HepG2 (cell line): ENCODE results near the gene RPTOR. TPM values are rescaled to one million over a fixed set of nuclear protein-coding genes. Genes with fewer than 3 reads are reported as not detected.
A peak's percentile ranks its signal among the peaks of the same experiment; 100 is the strongest.
"Not testable (repeated sequence)": the region's sequence is repeated elsewhere in the genome, so short reads cannot be mapped to it uniquely, and the experiment has no call there.

Experiments
- ARID5B ChIP-seq: IDR thresholded peaks from 2 replicates; pipeline ENCODE4 v1.4.0; 2020; ENCODE audit warnings: mild to moderate bottlenecking, missing genetic modification reagents
- BCL6 ChIP-seq: IDR thresholded peaks from 2 replicates; pipeline ENCODE4 v1.6.1; 2016; ENCODE audit warnings: missing genetic modification reagents, missing compliant biosample characterization
- DNMT3B ChIP-seq: conservative IDR thresholded peaks from 2 replicates; pipeline ENCODE4 v1.6.1; 2016; ENCODE audit warnings: missing biosample characterization, control low read depth
- EEA1 ChIP-seq: sonication (generic); formaldehyde crosslinking; IDR thresholded peaks from 2 replicates; pipeline ENCODE4 v1.5.1; 2020; ENCODE audit warnings: mild to moderate bottlenecking, missing genetic modification reagents, borderline replicate concordance
- GATAD2A ChIP-seq: IDR thresholded peaks from 2 replicates; pipeline ENCODE4 v1.6.1; 2016
- HDAC1 ChIP-seq: sonication (generic); formaldehyde crosslinking; IDR thresholded peaks from 2 replicates; pipeline ENCODE4 v1.5.1; 2020; ENCODE audit warnings: mild to moderate bottlenecking, missing genetic modification reagents
- HNF4G ChIP-seq, 2 experiments: sonication (generic) in 1 of 2; formaldehyde crosslinking in 1 of 2; IDR thresholded peaks; 2 replicates each; pipeline versions ENCODE4 v1.4.0 to v1.6.1; 2011 to 2020; ENCODE audit warnings: borderline replicate concordance in 2 of 2, low read depth in 2 of 2, mild to moderate bottlenecking in 2 of 2, low read length in 1 of 2, missing genetic modification reagents in 1 of 2, moderate library complexity in 1 of 2
- JUN ChIP-seq: sonication (generic); formaldehyde crosslinking; IDR thresholded peaks from 2 replicates; pipeline ENCODE4 v1.4.0; 2020; ENCODE audit warnings: mild to moderate bottlenecking, missing genetic modification reagents
- MXI1 ChIP-seq: IDR thresholded peaks from 3 replicates; pipeline ENCODE4 v1.6.1; 2012; ENCODE audit warnings: low read depth, low read length, inconsistent platforms, borderline replicate concordance
- MYPOP ChIP-seq: sonication (generic); formaldehyde crosslinking; IDR thresholded peaks from 2 replicates; pipeline ENCODE4 v1.8.1; 2023; ENCODE audit warnings: mild to moderate bottlenecking, moderate library complexity, missing genetic modification reagents
- PAXIP1 ChIP-seq: sonication (generic); formaldehyde crosslinking; conservative IDR thresholded peaks from 2 replicates; pipeline ENCODE4 v1.4.0; 2020; ENCODE audit warnings: mild to moderate bottlenecking, missing genetic modification reagents, moderate library complexity
- PHF21A ChIP-seq: sonication (generic); formaldehyde crosslinking; IDR thresholded peaks from 2 replicates; pipeline ENCODE4 v1.5.0; 2020; ENCODE audit warnings: mild to moderate bottlenecking, missing genetic modification reagents
- RXRB ChIP-seq: IDR thresholded peaks from 2 replicates; pipeline ENCODE4 v1.6.1; 2016; ENCODE audit warnings: borderline replicate concordance, missing genetic modification reagents, missing compliant biosample characterization
- SKI ChIP-seq: fragments of 450-650 bp; IDR thresholded peaks from one replicate; pipeline ENCODE4 v1.6.1; 2018; ENCODE audit warnings: mild to moderate bottlenecking; ENCODE audit not compliant: partially characterized antibody
- SOX6 ChIP-seq, 2 experiments: fragments of 450-650 bp in 1 of 2; sonication (generic) in 1 of 2; formaldehyde crosslinking in 1 of 2; IDR thresholded peaks; 2 replicates each; pipeline versions ENCODE4 v1.4.0 to v1.6.1; 2017 to 2020; ENCODE audit warnings: antibody characterized with exemption in 1 of 2, mild to moderate bottlenecking in 1 of 2, missing genetic modification reagents in 1 of 2
- TBL1XR1 ChIP-seq: fragments of 150-350 bp; IDR thresholded peaks from 2 replicates; pipeline ENCODE4 v1.6.1; 2014; ENCODE audit warnings: borderline replicate concordance, low read length; ENCODE audit not compliant: partially characterized antibody
- TFAP4 ChIP-seq: sonication (generic); IDR thresholded peaks from 2 replicates; pipeline ENCODE4 v1.6.1; 2016; ENCODE audit warnings: low read depth, borderline replicate concordance
- ZFP36L1 ChIP-seq: sonication (generic); formaldehyde crosslinking; IDR thresholded peaks from 2 replicates; pipeline ENCODE4 v1.8.0; 2022; ENCODE audit warnings: mild to moderate bottlenecking, missing genetic modification reagents, moderate library complexity
- ZNF709 ChIP-seq: sonication (generic); formaldehyde crosslinking; IDR thresholded peaks from 2 replicates; pipeline ENCODE4 v1.5.0; 2020; ENCODE audit warnings: mild to moderate bottlenecking, missing genetic modification reagents
- ZSCAN30 ChIP-seq: sonication (generic); formaldehyde crosslinking; IDR thresholded peaks from 2 replicates; pipeline ENCODE4 v1.5.0; 2020; ENCODE audit warnings: mild to moderate bottlenecking, missing genetic modification reagents
- polyA plus RNA-seq, 8 experiments: library from polyadenylated mRNA; depleted of rRNA in 3 of 8; stranded (reverse) in 7 of 8; unstranded in 1 of 8; fragments of >200 nt; fragmentation: Illumina TruSeq in 4 of 8; extraction: Trizol in 4 of 8; gene quantifications; 2 replicates each; pipeline versions ENCODE4 v1.2.1 to v1.2.3, GENCODE V29; 2011 to 2016; ENCODE audit warnings: low read depth in 4 of 8, missing spikeins in 1 of 8, mixed read lengths in 1 of 8; ENCODE audit not compliant: insufficient read depth in 1 of 8
- total RNA-seq, 5 experiments: library from RNA; depleted of rRNA; stranded (reverse); fragments of >200 nt; fragmentation: Illumina TruSeq; extraction: Trizol; gene quantifications; 2 replicates each; pipeline ENCODE4 v1.2.3, GENCODE V29; 2016; ENCODE audit warnings: low read depth in 1 of 5

Gene RPTOR
- total and polyA plus RNA-seq, 2 of the 13 experiments (the other 11 are each of a cell fraction or from before 2014, with no cell fraction given): 6.6 to 25.3 TPM

- TF ChIP-seq BCL6 (CRISPR knock-in tag) (peak; percentile 67; the same call in 1 of the 2 replicates), ZFP36L1 (CRISPR knock-in tag) (peak; percentile 63; the same call in 1 of the 2 replicates), SKI (peak; percentile 11), SOX6 (CRISPR knock-in tag; IDR thresholded peaks at IDR 0.05) (peak; percentile 47; the same call in 1 of the 2 replicates), TFAP4 (peak; percentile 77; the same call in 1 of the 2 replicates), PAXIP1 (CRISPR knock-in tag) (peak; percentile 52; the same call in 1 of the 2 replicates), ZNF709 (CRISPR knock-in tag) (peak; percentile 100; the same call in 1 of the 2 replicates), GATAD2A (CRISPR knock-in tag) (0 out of 2 replicates have a peak, but pooled peaks have one; percentile 30), EEA1 (CRISPR knock-in tag) (peak; percentile 42; the same call in 1 of the 2 replicates), HNF4G (IDR thresholded peaks at IDR 0.05; ENCODE audit: borderline replicate concordance, low read depth, low read length) (peak; percentile 93), MXI1 (0 out of 3 replicates have a peak, but pooled peaks have one; percentile 28), DNMT3B (CRISPR knock-in tag) (0 out of 2 replicates have a peak, but pooled peaks have one; percentile 62), JUN (CRISPR knock-in tag) (0 out of 2 replicates have a peak, but pooled peaks have one; percentile 0), RXRB (CRISPR knock-in tag) (peak; percentile 17; the same call in 1 of the 2 replicates), TBL1XR1 (peak; percentile 56), ZSCAN30 (peak; percentile 82; the same call in 1 of the 2 replicates), HDAC1 (CRISPR knock-in tag) (0 out of 2 replicates have a peak, but pooled peaks have one; percentile 12), PHF21A (peak; percentile 41; the same call in 1 of the 2 replicates), MYPOP (peak; percentile 8; the same call in 1 of the 2 replicates), ARID5B (CRISPR knock-in tag) (0 out of 2 replicates have a peak, but pooled peaks have one; percentile 12)
- not testable (repeated sequence) for TF ChIP-seq SOX6 (IDR thresholded peaks at IDR 0.05); HNF4G (CRISPR knock-in tag; IDR thresholded peaks at IDR 0.05; ENCODE audit: borderline replicate concordance, low read depth)
These were observed 84.2 kb downstream of the RPTOR start (continued) for GRCh38 chr17:80628881-80629280.
